HG02798 (cell line): ENCODE measurements around the gene CKS1B.

Experiments
- ATAC-seq: cut with Tn5 transposase; IDR thresholded peaks from one replicate; pipeline ENCODE4 v1.9.1; 2021; ENCODE audit warnings: mild to moderate bottlenecking; ENCODE audit not compliant: unreplicated experiment, poor library complexity

Gene CKS1B

GRCh38 chr1:154945160-154945961, 29.1 kb upstream of the CKS1B start:
- ATAC-seq = no peak

- ATAC-seq = no peak
These were observed 28.3 kb upstream of the CKS1B start for GRCh38 chr1:154945962-154946850.

- ATAC-seq = no peak
These were observed 26.4 kb upstream of the CKS1B start for GRCh38 chr1:154948079-154948478.

GRCh38 chr1:154951901-154952657, 22.4 kb upstream of the CKS1B start:
- ATAC-seq = no peak

- no peak for ATAC-seq
These were observed 21.8 kb upstream of the CKS1B start for GRCh38 chr1:154952664-154953063.

GRCh38 chr1:154953611-154954038, 20.9 kb upstream of the CKS1B start:
- no peak for ATAC-seq

GRCh38 chr1:154954541-154954940, 19.9 kb upstream of the CKS1B start:
- no peak for ATAC-seq

GRCh38 chr1:154955039-154955717, 19.3 kb upstream of the CKS1B start:
- ATAC-seq = peak; percentile 36

- peak; percentile 77 for ATAC-seq
These were observed 18.6 kb upstream of the CKS1B start, which contains the start of gene PBXIP1 for GRCh38 chr1:154955718-154956543. Gene PBXIP1, minus strand, starts transcription at chr1:154956099. Its CDS starts 2,378 bp downstream, at chr1:154953721.

GRCh38 chr1:154956544-154956941, 17.9 kb upstream of the CKS1B start:
- ATAC-seq = no peak

- no peak for ATAC-seq
These were observed 17.3 kb upstream of the CKS1B start for GRCh38 chr1:154957091-154957657.

GRCh38 chr1:154958036-154958435, 16.4 kb upstream of the CKS1B start:
- no peak for ATAC-seq

GRCh38 chr1:154958681-154959425, 15.6 kb upstream of the CKS1B start:
- ATAC-seq = no peak

- no peak for ATAC-seq
These were observed 15.1 kb upstream of the CKS1B start for GRCh38 chr1:154959426-154959780.

- ATAC-seq = no peak
These were observed 13.9 kb upstream of the CKS1B start for GRCh38 chr1:154960446-154961136.

GRCh38 chr1:154961207-154962155, 13.0 kb upstream of the CKS1B start, which contains the start of gene PYGO2:
Gene PYGO2, minus strand, starts transcription at chr1:154961782. Its CDS starts 206 bp downstream, at chr1:154961576.
- ATAC-seq = peak; percentile 83
